ENCODE results near the gene KRT32.
"Not testable (repeated sequence)": the region's sequence is repeated elsewhere in the genome, so short reads cannot be mapped to it uniquely, and the experiment has no call there.

Gene KRT32

GRCh38 chr17:41464682-41465081 lies 2.5 kb downstream of the KRT32 start:
- no peak for DNase-seq (ENCODE audit: low read depth in 2 of 2, low spot score in 1 of 2)

DNA sequence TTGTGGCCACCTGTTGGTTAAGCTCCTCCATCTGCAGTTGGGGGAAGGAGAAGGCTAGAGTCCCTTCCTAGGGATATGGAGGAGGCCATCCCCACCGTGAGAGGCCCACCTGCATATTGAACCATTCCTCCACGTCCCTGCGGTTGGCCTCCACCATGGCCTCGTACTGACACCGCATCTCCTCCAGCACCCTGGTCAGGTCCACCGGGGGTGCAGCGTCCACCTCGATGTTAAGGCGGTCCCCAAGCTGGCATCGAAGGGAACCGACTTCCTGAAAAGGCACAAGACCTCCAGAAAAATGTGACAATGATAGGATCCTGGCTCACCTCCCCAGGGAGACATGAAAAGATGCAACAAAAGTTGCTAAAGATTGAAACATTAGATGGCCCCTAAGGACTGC lies 3.0 kb downstream of the KRT32 start:
- DNase-seq (ENCODE audit: low read depth in 2 of 2, low spot score in 1 of 2): no peak

DNA sequence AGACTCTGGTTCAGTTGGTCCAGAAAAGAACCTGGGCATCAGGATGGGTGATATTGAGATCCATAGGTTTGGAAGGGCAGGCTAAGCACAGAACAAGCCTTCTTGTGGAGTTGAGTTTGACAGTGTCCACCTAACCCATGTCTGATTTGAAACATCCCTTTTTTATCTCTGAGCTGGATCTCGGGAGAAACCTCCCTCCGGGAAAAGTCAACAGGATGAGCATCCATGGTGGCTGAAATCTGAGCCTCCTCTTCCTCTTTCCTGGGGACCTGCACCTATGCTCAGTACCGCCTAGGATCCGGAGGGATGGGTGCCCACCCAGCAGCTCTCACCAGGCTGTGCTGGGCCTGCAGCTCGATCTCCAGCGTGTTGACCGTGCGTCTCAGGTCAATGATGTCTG lies 3.4 kb downstream of the KRT32 start:
- no peak for DNase-seq (ENCODE audit: low read depth in 2 of 2, low spot score in 1 of 2)

GRCh38 chr17:41462705-41463104 lies 4.5 kb downstream of the KRT32 start:
- DNase-seq (ENCODE audit: low read depth in 2 of 2, low spot score in 1 of 2): no peak

GRCh38 chr17:41457676-41458075 lies 9.5 kb downstream of the KRT32 start:
- DNase-seq (ENCODE audit: low read depth in 2 of 2, low spot score in 1 of 2): no peak

DNA sequence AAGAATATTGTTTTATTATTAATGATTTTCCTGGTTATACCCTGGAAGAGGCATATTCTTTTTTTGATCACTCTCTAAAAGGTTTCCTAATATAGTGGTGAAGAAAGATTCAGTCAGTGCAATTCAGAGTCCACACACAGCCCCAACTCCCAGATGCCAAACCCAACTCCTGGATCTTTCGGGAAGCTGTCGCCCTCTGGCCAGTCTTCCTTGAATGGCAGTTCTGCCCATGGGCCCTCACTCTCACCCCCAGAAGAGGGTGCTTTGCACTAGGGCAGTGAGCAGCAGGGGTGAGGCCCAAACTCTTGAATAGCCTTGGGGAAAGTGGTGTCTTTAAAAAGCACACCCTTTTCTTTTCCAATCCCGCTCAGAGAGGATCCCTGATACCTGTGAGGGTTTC lies 11.0 kb downstream of the KRT32 start:
- no peak for DNase-seq (ENCODE audit: low read depth in 2 of 2, low spot score in 1 of 2)

DNA sequence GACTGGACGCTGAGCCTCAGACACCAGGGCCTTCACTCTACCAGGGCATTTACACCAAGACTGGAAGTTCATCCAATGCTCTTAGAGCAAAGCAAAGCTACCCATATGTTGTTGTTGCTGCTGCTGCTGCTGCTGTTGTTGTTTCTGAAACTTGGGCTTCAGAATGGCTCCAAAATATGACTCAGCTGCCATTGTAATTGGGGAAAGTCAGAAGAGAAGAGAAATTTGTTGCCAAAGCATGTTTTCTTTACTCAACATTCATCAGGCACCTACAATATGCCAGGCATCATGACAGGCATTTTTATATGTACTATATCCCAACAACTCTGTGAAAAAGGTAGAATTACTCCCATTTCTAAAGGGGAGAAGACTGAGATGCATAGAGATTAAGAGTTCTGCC lies 11.9 kb downstream of the KRT32 start:
- DNase-seq (ENCODE audit: low read depth in 2 of 2, low spot score in 1 of 2): no peak

- DNase-seq (ENCODE audit: low read depth in 2 of 2, low spot score in 1 of 2): no peak
These were observed 14.1 kb downstream of the KRT32 start for GRCh38 chr17:41453066-41453465.

DNA sequence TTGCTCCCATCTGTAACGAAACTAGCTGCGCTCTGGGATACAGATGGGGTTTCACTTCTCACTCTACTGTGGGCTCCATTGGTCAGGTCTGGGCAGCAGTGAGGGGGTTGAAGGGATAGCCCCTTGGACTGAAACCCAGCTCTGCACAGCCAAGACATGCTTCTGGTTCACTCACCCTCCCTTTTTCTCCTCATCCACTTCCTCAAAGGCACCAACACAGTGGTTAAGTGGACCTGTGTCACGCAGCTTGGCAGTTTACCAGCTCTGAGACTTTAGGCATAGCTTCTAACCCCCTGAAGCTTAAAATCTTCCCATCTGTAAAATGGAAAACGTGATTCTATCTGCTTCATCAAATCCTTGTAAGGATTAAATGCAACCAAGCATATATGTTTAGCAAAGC lies 14.9 kb downstream of the KRT32 start:
- no peak for DNase-seq (ENCODE audit: low read depth in 2 of 2, low spot score in 1 of 2)

DNA sequence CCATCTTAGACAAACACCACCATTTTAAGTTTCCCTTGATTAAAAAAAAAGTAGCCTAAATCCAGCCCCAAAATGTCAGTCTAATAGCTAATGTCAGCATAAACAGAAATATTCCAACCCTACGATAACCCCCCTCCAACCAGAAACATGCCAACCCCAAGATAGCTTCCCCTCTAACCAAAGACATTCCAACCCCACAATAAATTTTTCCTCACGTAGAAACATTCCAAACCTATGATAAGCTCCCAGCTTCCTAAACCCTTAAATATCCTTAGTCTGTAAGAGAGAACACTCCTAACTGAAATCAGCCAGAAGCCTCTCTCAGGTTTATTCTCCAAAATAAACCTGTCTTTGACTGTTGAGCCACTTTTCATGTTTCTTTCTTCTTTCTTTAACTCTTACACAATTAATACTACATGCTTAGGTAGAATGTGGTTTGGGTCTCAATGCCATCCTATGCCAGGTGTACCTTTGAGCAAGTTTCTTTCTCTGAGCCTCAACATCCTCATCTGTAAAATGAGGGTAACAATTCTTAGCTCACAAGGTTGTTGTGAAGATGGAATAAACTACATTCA lies 15.9 kb downstream of the KRT32 start:
- DNase-seq (ENCODE audit: low read depth in 2 of 2, low spot score in 1 of 2): no peak

DNA sequence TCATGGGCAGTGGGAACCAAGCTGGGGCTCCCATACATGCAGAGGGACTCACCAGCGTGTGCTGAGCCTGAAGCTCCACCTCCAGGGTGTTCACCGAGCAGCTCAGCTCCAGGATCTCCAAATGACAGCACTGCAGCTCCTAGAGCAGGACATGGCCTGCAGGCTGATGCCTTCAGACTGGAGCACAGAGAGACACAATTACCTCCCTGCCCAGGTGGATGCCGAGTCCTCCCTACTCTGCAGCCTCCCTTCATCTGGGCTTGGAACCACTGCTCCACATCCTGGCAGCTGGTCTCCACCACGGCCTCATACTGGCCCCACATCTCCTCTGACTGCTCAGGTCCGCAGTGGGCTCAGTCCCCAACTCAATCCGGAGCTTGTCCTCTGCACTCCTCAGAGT lies 18.2 kb downstream of the KRT32 start:
- DNase-seq (ENCODE audit: low read depth in 2 of 2, low spot score in 1 of 2): no peak

GRCh38 chr17:41448506-41448905 lies 18.7 kb downstream of the KRT32 start:
- DNase-seq (ENCODE audit: low read depth in 2 of 2, low spot score in 1 of 2): no peak

DNA sequence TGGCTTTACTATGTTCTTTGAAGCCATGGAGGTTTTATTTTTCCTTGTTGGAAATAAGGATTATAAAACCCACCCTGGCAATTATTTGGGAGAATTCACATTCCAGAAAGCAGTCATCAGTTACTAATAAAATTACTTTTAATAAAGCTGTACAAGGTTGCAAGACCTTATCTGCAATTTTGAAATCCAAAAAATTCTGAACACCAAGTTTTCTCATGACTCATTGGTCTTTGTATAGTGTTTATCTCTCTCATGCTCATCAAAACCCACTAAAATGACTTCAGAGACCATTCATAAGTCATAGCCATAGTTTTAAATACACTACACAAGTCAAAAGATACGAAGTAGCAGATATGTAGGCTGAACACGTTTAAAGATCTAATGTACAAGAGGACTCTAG lies 20.4 kb downstream of the KRT32 start:
- DNase-seq (ENCODE audit: low read depth in 2 of 2, low spot score in 1 of 2): no peak

DNA sequence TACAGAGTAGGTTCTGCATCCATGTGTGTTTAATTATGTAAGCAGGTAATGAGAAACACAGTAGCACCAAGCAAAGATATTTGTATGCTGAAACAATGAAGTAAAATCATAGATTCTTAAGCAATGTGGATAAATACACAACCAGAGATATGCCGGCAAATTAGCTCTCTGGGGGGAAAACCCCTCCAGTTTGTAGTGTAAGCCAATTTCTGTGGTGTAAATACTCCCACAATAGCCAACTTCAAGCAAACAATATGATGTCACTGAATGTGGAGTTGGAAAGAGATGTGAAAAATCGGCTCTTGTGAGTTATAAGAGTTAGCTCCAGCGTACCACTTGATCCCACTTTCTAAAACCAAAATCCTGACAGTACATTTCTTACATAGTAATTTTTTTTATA lies 22.5 kb downstream of the KRT32 start:
- no peak for DNase-seq (ENCODE audit: low read depth in 2 of 2, low spot score in 1 of 2)

GRCh38 chr17:41444186-41444585 lies 23.0 kb downstream of the KRT32 start:
- DNase-seq (ENCODE audit: low read depth in 2 of 2, low spot score in 1 of 2): no peak

DNA sequence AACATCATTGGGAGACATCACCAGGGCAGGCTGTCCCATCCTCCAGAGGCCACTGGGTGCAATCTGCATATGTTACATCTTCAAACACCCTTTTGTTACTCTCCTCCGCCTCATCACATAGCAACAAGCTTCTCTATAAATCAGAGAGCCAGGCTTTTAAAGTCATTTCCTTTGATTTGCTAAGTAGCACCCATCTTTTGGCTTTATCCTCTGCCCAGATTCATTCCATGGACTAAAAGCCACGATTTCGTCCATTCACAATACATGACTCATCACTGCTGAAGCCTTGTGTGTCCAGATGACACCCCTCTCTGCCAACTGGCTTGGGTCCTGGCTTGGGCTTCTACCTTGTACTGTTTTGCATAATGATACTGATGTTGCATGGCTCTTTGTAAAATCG lies 24.4 kb downstream of the KRT32 start:
- no peak for DNase-seq (ENCODE audit: low read depth in 2 of 2, low spot score in 1 of 2)

DNA sequence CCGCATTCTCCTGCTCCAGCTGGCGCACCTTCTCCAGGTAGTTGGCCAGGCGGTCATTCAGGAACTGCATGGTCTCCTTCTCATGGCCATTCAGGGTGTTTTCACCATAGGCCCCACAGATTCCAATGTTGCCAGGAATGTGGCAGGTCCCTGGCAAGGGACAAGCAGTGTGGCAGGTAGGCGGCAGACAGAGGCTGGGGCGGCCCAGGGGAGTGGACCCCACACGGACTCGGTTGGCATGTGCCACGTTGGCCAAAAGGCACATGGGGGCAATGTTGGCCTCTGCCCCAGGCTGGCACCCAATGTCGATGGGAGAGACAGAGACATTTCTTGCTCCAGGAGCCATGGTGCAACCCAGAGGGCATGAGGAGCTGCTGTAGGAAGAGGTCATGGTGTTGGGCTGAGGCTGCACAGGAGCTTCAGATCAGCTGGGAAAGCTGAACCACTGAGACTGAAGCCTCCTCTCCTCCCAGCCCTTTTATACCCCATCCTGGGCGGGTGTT lies 26.6 kb downstream of the KRT32 start, which contains the start of gene KRT38:
Gene KRT38 (minus strand): TSS at position 453 of the 503 bp plus-strand sequence. CDS start 62 bp downstream, at position 391.
- DNase-seq (ENCODE audit: low read depth in 2 of 2, low spot score in 1 of 2): no peak

DNA sequence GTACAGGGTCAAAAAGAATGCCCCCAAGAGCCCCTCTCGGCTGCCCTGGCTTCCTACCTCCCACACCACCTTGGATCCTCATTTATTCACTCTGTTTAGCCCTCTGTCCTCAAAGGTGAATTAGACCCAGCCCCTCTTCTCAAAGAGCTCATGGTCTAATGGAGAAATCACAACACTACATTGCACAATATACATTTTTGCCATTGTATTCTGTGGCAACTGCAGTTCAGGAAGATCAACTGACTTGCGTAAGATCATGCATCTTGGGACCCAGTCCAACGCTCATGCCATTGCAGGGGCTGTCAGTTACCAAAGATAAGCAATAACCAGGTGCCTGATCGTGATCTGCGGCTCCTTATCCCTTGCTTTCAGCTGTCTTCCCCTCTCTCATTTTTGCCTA lies 27.8 kb downstream of the KRT32 start:
- no peak for DNase-seq (ENCODE audit: low read depth in 2 of 2, low spot score in 1 of 2)

- no peak for DNase-seq (ENCODE audit: low read depth in 2 of 2, low spot score in 1 of 2)
These were observed 29.4 kb downstream of the KRT32 start for GRCh38 chr17:41437769-41438168.

DNA sequence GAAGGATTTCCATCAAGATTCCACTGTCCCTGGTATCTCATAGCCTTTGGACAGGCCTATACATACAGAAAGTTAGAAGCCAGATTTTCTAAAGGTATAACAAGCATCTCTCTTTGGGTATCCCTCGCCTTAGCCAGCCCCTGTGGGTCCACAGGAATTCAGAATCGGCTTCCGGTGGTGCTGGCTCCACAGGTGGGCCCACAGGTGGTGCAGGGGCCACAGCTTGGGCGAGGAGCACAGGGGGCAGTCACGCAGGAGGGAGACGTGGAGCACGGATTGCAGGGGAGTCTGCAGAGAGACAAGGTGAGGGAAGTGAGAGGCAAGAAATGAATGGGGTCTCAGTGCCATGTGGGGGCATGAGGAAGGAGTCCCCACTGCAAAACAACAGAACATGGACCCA lies 29.9 kb downstream of the KRT32 start:
- DNase-seq (ENCODE audit: low read depth in 2 of 2, low spot score in 1 of 2): no peak

DNA sequence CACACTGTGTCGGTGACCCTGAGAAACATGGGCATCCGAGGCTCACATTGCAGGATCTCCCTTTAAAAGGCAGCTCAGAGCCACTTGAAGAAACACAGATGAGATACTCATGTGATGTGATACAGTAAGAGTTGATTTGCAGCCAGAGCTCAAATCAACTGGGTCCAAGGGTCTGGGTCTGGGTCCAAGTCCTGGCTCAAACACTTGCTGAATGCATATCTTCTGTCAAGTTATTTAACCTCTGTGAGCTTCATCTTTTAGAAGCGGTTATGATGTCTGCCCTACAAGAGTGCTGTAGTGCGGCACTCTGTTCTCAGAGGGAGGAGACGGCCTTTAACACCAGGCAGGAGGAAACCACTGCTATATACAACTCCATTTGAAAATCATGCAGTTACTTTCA lies 32.8 kb downstream of the KRT32 start:
- DNase-seq (ENCODE audit: low read depth in 2 of 2, low spot score in 1 of 2): no peak

DNA sequence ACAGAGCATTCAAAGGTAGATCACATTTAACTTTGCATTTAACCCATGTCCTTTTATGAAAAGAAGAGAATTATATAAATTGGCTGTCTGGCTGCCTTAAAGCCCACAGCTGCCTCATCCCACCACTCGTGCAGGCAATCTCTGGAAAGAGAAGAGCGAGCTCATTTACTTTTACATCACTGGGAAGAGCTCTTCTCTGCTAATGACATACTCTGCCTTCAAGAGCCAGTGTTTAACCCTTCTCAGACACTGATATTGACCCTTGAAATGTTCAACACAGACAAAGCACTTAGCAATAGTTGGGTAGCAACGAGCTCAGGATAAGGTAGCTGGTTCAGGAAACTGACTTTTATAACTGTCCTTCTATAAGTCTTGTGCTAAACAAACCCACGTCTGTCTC lies 33.2 kb downstream of the KRT32 start:
- no peak for DNase-seq (ENCODE audit: low read depth in 2 of 2, low spot score in 1 of 2)

DNA sequence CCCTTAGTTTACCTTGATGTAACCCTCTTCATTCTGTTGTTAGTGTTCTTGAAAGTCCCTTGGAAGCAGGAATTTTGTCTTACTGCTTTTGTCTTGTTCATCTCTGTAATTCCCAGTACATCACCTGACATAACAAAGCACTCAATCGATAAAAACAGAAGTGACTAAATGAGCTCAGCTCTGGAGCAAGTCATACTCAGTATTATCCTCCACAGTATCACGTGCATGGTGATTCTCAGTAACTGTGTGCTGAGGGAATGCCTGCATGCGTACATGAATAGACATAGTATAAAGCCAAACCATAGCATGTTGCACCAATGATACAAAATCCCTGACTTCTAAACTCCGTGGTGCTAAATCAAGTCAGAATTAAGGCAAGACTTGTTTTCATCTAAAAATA lies 33.6 kb downstream of the KRT32 start:
- no peak for DNase-seq (ENCODE audit: low read depth in 2 of 2, low spot score in 1 of 2)

- DNase-seq (ENCODE audit: low read depth in 2 of 2, low spot score in 1 of 2): not testable (repeated sequence)
These were observed 36.8 kb downstream of the KRT32 start for GRCh38 chr17:41430376-41430775.
